ENCODE data around the gene GSE1.

Gene GSE1

GRCh38 chr16:85659336-85659735, 46.2 kb downstream of the GSE1 start:
- no peak for DNase-seq (ENCODE audit: low read depth in 3 of 3)

DNA sequence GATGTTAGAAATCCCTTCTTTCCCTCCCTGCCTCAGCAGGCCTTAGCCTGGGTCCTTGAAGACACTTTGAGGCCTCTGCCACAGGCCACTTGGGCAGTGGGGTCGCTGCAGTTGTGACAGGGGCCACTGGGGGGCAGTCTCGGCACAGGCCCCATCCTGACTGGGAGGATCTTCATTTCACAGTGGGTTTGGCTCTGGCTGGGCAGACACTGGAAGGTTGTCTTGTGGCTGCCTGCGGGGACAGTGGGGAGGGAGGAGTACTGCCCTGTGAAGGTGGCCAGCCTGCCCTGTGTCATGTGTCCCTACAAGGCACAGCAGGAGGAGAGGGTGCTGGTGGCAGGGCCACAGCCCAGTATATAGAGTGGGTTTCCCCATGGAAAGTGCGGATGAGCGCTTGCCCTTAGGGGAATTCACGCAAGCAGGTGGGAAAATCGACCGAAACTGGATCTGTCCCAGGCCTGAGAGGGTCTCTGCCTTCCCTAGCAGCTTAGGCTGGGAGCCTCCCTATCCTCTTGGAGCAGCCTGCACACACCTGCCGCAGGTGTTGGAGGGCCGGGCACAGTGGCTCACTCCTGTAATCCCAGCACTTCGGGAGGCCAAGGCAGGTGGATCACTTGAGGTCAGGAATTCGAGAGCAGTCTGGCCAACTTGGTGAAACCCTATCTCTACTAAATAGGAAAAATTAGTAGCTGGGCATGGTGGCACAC, 46.8 kb downstream of the GSE1 start:
- peak; percentile 21 to 46 (median 28) for DNase-seq (ENCODE audit: low read depth in 3 of 3)

DNA sequence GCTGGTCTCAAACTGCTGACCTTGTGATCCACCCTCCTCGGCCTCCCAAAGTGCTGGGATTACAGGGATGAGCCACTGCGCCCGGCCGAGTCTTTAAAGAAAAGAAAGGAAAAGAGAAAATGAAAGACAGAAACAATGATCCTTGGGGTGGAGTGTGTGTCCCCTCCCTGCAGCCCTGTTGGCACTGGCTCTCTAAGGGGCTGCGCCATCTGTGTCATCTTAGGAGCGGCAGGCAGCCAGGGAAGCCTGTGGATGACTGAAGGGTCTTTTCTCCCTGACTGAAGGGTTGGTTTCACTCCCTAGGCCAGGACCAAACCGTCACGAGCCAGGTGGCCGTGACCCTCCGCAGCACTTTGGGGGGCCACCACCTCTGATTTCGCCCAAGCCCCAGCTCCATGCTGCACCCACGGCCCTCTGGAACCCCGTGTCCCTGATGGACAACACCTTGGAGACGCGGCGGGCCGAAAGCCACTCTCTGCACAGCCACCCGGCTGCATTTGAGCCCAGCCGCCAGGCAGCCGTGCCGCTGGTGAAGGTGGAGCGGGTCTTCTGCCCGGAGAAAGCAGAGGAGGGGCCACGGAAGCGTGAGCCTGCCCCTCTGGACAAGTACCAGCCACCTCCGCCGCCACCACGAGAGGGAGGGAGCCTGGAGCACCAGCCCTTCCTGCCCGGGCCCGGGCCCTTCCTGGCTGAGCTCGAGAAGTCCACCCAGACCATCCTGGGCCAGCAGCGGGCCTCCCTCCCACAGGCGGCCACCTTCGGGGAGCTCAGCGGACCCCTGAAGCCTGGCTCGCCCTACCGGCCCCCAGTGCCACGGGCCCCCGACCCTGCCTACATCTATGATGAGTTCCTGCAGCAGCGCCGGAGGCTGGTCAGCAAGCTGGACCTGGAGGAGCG, 48.0 kb downstream of the GSE1 start:
- no peak for DNase-seq (ENCODE audit: low read depth in 3 of 3)

DNA sequence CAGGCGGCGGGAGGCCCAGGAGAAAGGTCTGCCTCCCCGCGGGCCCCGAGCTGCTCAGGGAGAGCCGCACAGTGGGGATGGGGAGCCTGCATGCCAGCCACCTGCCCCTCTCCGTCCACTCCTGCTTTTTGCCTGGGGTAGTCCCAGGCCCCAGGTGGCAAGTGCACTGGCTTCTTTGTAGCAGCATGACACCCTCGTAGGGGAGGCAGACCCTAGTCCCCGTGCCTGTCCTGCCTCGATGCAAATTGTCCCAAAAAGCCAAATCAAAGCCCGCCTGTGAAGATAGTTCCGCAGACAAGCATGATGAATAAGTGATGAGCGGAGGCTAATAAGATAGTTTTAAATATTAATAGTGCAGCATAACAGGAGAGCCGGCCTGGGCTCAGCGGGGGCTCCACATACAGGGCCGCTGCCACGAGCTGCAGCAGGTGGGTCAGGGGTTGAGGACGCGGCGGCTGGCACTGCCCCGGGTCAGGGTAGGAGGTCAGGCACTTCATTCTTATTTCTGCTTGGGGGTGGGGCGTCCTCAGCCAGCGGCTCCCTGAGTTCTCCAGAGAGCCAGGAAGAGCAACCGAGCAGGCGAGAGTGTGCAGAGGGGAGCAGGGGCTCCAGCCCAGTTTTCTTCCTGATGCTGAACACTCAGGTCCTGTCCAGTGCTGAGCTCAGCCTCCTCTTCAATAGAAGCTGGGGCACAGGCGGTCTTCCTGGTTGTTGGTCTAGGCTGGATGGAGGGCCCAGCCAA, 48.8 kb downstream of the GSE1 start:
- no peak for DNase-seq (ENCODE audit: low read depth in 3 of 3)

DNA sequence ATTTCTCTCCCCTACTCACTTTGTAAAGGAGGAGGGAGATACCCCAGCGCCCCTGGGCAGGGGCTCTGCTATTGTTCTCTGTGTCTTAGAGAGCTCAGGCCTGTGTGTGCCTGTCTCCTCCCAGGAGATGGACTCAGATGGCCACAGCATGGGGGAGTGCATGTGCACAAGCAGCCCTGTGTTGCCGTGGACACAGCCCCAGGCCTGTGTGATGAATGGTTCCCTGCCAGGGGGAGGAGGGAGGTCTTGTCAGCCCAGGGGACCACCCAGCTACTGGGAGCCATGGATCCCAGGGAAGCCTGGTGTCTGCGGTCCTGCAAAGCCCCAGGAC, 49.3 kb downstream of the GSE1 start:
- no peak for DNase-seq (ENCODE audit: low read depth in 3 of 3)

- DNase-seq (ENCODE audit: low read depth in 3 of 3) = no peak
Measured at GRCh38 chr16:85662976-85663830, 50.1 kb downstream of the GSE1 start.

GRCh38 chr16:85663891-85664321, 50.8 kb downstream of the GSE1 start:
- DNase-seq (ENCODE audit: low read depth in 3 of 3) = no peak

DNA sequence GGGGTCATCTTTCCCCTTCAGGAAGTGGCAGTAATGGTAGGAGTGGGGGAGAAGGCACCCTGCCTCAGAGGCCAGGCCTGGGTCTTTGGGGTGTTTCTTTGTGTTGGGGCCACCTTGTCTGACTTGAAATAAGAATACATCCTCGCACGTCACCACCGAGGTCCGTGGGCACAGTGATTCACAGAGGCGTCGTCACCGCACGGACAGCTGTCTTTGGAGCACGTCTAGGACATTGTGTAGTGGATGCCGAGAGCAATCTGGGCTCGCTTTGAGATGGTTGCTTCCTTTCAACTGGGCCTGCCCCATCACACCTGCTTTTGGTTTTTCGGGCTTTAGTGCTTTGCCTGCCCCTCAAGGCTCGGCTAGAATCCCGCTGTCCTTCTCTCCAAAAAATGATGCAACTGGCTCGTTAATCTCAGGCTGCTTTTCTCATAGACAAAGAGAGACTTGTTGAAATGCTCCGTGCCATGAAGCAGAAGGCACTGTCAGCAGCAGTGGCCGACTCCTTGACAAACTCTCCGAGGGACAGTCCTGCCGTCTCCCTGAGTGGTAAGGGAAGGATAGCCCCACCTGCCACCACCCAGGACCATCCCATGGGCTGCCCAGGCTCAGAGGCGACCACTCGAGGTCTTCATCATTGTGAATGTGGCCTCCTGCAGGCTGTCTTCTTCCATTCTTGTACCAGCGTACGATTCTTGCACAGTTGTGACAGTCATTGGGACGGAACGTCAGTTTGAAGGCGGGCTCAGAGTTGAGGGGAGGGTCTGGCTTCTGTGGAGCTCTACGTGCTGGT, 51.7 kb downstream of the GSE1 start:
- DNase-seq (ENCODE audit: low read depth in 3 of 3) = no peak

DNA sequence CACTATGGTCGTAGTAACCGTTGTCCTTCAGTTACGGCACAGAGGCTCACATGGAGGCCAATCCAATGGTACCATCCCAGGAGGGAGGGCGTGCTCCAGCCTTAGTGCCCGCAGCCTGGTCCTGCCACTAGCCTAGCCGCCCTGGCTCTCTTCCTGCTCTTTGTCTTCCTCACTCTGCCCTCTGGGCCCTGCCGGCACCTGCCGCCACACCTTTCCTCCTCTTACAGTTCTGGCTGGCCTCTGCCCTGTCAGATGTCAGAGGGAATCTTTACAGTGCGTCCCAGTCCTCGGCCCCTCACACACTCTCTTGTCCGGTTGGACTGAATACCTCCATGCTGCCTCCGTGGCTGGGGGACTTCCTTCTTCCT, 52.2 kb downstream of the GSE1 start:
- no peak for DNase-seq (ENCODE audit: low read depth in 3 of 3)

- DNase-seq (ENCODE audit: low read depth in 3 of 3) = no peak
Measured at GRCh38 chr16:85665929-85666328, 52.8 kb downstream of the GSE1 start.

DNA sequence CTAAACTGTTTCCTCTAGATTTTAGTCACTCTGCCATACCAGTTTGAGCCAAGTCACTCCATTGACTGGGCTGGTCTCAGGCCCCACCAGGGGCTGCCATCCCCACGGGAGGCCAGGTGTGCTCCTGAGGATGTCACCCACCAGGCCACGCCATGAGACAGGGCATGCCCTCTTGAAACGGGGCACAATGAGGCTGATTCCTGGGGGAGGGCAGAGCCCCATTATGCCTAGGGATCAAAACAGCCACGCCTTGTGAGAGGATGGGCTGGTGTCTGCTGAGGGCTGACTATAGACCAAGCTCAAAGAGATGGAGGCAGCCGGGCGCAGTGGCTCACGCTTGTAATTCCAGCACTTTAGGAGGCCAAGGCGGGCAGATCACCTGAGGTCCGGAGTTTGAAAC, 54.1 kb downstream of the GSE1 start:
- DNase-seq (ENCODE audit: low read depth in 3 of 3) = no peak

GRCh38 chr16:85667841-85668413, 54.8 kb downstream of the GSE1 start:
- DNase-seq (ENCODE audit: low read depth in 3 of 3) = no peak

DNA sequence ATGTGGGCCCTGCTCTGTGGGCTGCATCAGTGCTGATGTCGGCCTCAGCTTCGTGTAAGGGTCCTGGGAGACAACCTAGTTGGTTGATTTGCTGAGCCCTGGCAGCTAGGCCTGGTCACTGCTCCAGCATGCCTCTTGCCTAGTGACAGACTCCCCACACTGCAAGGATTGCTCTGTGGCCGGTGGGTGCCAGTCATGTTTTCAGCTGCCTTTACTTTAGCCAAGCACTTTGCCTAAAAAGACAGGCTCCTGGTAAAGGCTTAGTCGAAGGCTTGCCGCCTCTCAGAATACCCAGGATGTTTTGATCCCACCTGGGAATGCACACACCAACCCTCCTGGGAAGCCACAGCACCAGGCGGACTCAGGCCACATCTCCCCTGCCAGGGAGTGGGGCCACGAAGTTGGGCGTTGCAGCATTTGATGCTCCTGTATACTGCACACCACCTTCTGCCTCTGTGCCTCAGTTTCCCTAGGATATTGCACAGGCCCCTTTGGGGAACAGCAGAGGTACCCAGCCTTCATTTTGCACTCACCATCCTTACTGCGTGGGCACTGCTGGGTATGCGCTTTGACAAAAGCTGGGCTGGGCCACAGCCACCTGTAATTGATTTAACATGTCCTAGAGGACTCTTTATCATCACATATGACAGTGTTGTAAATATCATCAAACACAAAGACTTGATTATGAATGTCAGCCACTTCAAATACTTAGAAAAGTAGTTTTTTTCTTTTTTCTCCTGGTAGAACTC, 55.7 kb downstream of the GSE1 start:
- no peak for DNase-seq (ENCODE audit: low read depth in 3 of 3)

DNA sequence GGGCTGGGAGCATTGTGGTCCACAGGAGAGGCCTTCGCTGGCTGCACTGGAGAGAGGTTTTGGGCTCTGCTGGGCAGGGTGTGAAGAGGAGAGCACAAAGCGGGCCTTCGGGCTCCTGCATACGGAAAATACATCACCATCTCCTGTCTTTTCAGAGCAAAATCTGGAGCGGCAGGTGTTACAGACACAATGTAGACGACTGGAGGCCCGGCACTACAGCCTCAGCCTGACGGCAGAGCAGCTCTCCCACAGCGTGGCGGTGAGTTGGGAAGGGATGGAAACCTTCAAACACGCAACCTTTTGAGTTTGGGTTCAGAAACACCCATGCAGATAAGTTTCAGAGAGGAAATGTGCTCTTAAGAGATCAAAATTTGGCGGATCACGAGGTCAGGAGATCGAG, 57.7 kb downstream of the GSE1 start:
- DNase-seq (ENCODE audit: low read depth in 3 of 3) = no peak

DNA sequence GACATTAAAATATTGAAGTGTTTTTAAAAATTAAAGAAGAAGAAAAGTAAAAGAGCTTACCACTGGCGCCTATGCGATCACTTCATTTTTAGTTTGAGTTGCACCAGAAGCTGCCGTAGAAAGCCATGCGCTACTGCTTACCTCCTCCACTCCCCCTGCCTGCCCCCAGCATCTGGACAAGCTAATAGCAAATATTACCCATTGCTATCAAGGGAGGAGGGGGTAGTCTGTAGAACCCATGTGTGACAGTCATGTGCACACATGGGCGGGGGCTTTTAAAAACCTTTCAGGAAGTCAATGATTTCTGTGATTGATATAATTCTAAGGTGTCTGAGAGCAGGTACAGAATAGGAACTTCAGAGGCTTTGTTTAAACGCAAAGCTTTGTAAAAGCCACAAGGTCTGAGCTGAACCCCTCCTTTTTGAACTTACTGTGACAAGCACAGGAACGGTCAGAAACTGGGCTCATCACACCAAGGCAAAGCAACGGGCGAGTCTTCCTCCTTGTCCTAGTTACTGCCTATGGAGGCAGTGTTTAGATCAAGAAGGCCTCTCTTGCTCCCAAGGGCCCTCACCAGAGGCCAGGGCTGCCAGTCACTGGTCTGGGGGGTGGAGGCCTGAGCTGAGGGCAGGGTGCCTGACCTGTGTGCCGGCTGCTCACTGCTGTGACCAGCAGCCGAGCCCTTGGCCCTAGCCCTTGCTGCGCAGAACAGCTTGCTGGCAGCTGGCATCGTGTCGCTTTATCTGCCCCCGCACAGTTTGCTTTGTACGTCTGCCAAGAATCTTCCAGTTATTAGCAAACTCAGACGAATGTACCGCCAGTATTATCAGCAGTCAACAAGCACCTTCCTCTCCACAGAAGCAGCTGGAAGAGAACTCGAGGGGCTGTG, 60.7 kb downstream of the GSE1 start:
- no peak for DNase-seq (ENCODE audit: low read depth in 3 of 3)

GRCh38 chr16:85674418-85674755, 61.3 kb downstream of the GSE1 start:
- DNase-seq (ENCODE audit: low read depth in 3 of 3) = no peak

GRCh38 chr16:85674828-85675227, 61.7 kb downstream of the GSE1 start:
- no peak for DNase-seq (ENCODE audit: low read depth in 3 of 3)

GRCh38 chr16:85675251-85675874, 62.2 kb downstream of the GSE1 start:
- no peak for DNase-seq (ENCODE audit: low read depth in 3 of 3)
